Adrenal gland (tissue), 5 donors: Measurements from ENCODE around the gene NPFFR1.

ENCODE experiments used
- CTCF ChIP-seq, 6 experiments: fragments of 450-650 bp in 4 of 6; fragments of 200-600 bp in 2 of 6; sonication (generic) in 1 of 6; IDR thresholded peaks; 1 replicate in 5 of 6; 2 replicates in 1 of 6; pipeline versions ENCODE4 v1.5.1 to v1.8.0; 2016 to 2021; ENCODE audit warnings: antibody characterized with exemption in 6 of 6, mild to moderate bottlenecking in 2 of 6, moderate library complexity in 1 of 6
- POLR2A ChIP-seq, 2 donors: fragments of 450-650 bp; IDR thresholded peaks; one replicate each; pipeline ENCODE4 v1.6.1; 2017; ENCODE audit warnings: antibody characterized with exemption in 2 of 2, mild to moderate bottlenecking in 2 of 2, moderate library complexity in 1 of 2
- donor health status: DM: no; HTN: no; CAD: no.

- TF ChIP-seq POLR2A (IDR thresholded peaks at IDR 0.05) (no peak), CTCF (IDR thresholded peaks at IDR 0.05) (no peak)
These were observed 37.4 kb upstream of the NPFFR1 start for GRCh38 chr10:70321233-70321632.
